Calu3 (cell line): ENCODE measurements around the gene ESX1. TPM values are rescaled to one million over a fixed set of nuclear protein-coding genes. Genes with fewer than 3 reads are reported as not detected.

Source experiments
- total RNA-seq: library from RNA; stranded (reverse); gene quantifications from 2 replicates; pipeline ENCODE4 v1.2.3, GENCODE V29; 2022

The ESX1 gene
- total RNA-seq, 1 experiment from 2014 or later: not detected

Other genes starting within 250 kb of the ESX1 start
- gene H2BW1, start 241.2 kb downstream of the ESX1 start, total RNA-seq: not detected in 2 replicates
- gene H2BW2, start 215.0 kb downstream of the ESX1 start, total RNA-seq: not detected in 2 replicates
- 4.0 and 4.7 TPM in 2 replicates for gene TMSB15C, start 178.7 kb downstream of the ESX1 start, total RNA-seq
- gene ZCCHC18, start 142.4 kb downstream of the ESX1 start, total RNA-seq: 0.52 and 0.61 TPM in 2 replicates
- 5.9 and 6.9 TPM in 2 replicates for gene SLC25A53, start 97.9 kb downstream of the ESX1 start, total RNA-seq
- 31.6 and 31.9 TPM in 2 replicates for gene FAM199X, start 88.5 kb downstream of the ESX1 start, total RNA-seq